Endothelial cell of umbilical vein (primary cell): ENCODE measurements around the gene NUDT8. TPM values are rescaled to one million over a fixed set of nuclear protein-coding genes. Genes with fewer than 3 reads are reported as not detected.

Experiments
- BruUV-seq: library from RNA; stranded (reverse); fragments of 400-500 nt; replicated peaks from 2 replicates; lab custom pipeline; 2021; lab: Mats Ljungman, UMichigan
- CTCF ChIA-PET: fragments of 300-600, 350-600 bp; sonication (Branson Sonifier 250); formaldehyde crosslinking; loops from one replicate; lab custom pipeline; 2021; ENCODE audit warnings: antibody characterized with exemption, inconsistent platforms; lab: Charles Lee
- POLR2A ChIA-PET: fragments of 300-600, 350-600 bp; sonication (Branson Sonifier 250); formaldehyde crosslinking; loops from one replicate; lab custom pipeline; 2021; ENCODE audit warnings: antibody characterized with exemption, inconsistent platforms; lab: Charles Lee
- DNase-seq: peaks from one replicate; pipeline ENCODE4 v3.0.0-alpha.2; 2011; ENCODE audit warnings: low read depth, low spot score
- FAIRE-seq: peaks from 2 replicates; lab custom pipeline; 2011; peaks lifted over from hg19 to GRCh38; lab: Jason Lieb, UNC
- H2AFZ ChIP-seq: 2 replicates; pipeline ENCODE4 v1.6.0; 2012; ENCODE audit warnings: low read depth, low read length, control low read depth, inconsistent platforms
- H3K27ac ChIP-seq: 2 replicates; pipeline ENCODE4 v1.5.1; 2011; ENCODE audit warnings: low read depth, mild to moderate bottlenecking, control low read depth, low read length, moderate library complexity; ENCODE audit not compliant: insufficient read depth
- H3K27me3 ChIP-seq, 2 experiments: 2 replicates each; pipeline versions ENCODE4 v1.6.0 to v1.6.1; 2011; ENCODE audit warnings: low read length in 2 of 2, mixed read lengths in 1 of 2; ENCODE audit not compliant: control insufficient read depth in 2 of 2, insufficient read depth in 2 of 2
- H3K36me3 ChIP-seq, 2 experiments: 2 replicates in 1 of 2; 3 replicates in 1 of 2; pipeline ENCODE4 v1.5.1; 2011; ENCODE audit warnings: low read length in 2 of 2, mild to moderate bottlenecking in 1 of 2, moderate library complexity in 1 of 2; ENCODE audit not compliant: control insufficient read depth in 2 of 2, insufficient read depth in 2 of 2; ENCODE audit errors: extremely low read depth in 1 of 2
- H3K4me1 ChIP-seq: 3 replicates; pipeline ENCODE4 v1.5.1; 2011; ENCODE audit warnings: mild to moderate bottlenecking, low read length; ENCODE audit not compliant: control insufficient read depth, insufficient read depth; ENCODE audit errors: extremely low read depth
- H3K4me2 ChIP-seq: 2 replicates; pipeline ENCODE4 v1.6.1; 2011; ENCODE audit warnings: low read length, control low read depth, mixed read lengths; ENCODE audit not compliant: insufficient read depth
- H3K4me3 ChIP-seq, 3 experiments: fragments of 200-600 bp in 1 of 3; sonication (generic), shearing (Covaris generic) in 1 of 3; replicated peaks in 1 of 3; 2 replicates each; pipeline ENCODE4 v1.5.1; 2011 to 2016; ENCODE audit warnings: control low read depth in 3 of 3, low read length in 3 of 3, mild to moderate bottlenecking in 2 of 3, inconsistent platforms in 1 of 3, low read depth in 1 of 3, moderate library complexity in 1 of 3; ENCODE audit not compliant: insufficient read depth in 1 of 3
- H3K79me2 ChIP-seq: 2 replicates; pipeline ENCODE4 v1.6.0; 2012; ENCODE audit warnings: low read length, inconsistent platforms; ENCODE audit not compliant: control insufficient read depth, insufficient read depth
- H3K9ac ChIP-seq: replicated peaks from 2 replicates; pipeline ENCODE3; 2011; ENCODE audit warnings: low read length, control low read depth; ENCODE audit not compliant: insufficient read depth; ENCODE audit errors: extremely low read depth
- H3K9me1 ChIP-seq: replicated peaks from 3 replicates; pipeline ENCODE4 v1.6.0; 2011; ENCODE audit warnings: mild to moderate bottlenecking, low read length; ENCODE audit not compliant: control insufficient read depth, insufficient read depth; ENCODE audit errors: extremely low read depth
- H3K9me3 ChIP-seq: replicated peaks from 2 replicates; pipeline ENCODE4 v1.5.1; 2012; ENCODE audit warnings: low read length, inconsistent platforms; ENCODE audit not compliant: control insufficient read depth, insufficient read depth
- H4K20me1 ChIP-seq: replicated peaks from 2 replicates; pipeline ENCODE3; 2011; ENCODE audit warnings: mild to moderate bottlenecking, low read length; ENCODE audit not compliant: control insufficient read depth, insufficient read depth; ENCODE audit errors: extremely low read depth
- EZH2 ChIP-seq: IDR thresholded peaks from 2 replicates; pipeline ENCODE4 v1.6.1; 2012; ENCODE audit warnings: borderline replicate concordance, low read depth, mild to moderate bottlenecking, moderate library complexity, low read length, inconsistent platforms; ENCODE audit not compliant: severe bottlenecking
- GATA2 ChIP-seq: IDR thresholded peaks from 2 replicates; pipeline ENCODE4 v1.7.0; 2011; ENCODE audit warnings: low read depth, mild to moderate bottlenecking, moderate library complexity, mixed read lengths, low read length; ENCODE audit not compliant: insufficient read length, insufficient read depth
- JUN ChIP-seq: IDR thresholded peaks from 2 replicates; pipeline ENCODE4 v1.6.1; 2011; ENCODE audit warnings: borderline replicate concordance, low read depth; ENCODE audit not compliant: insufficient read length, insufficient read depth
- MYC ChIP-seq: IDR thresholded peaks from one replicate; pipeline ENCODE4 v1.6.1; 2011; ENCODE audit warnings: mild to moderate bottlenecking, low read depth, low read length
- dilution Hi-C: fragments of 300-500 bp; cut with MboI; formaldehyde crosslinking; loops from one replicate; pipeline ENCODE4 v1.15.0; 2019; ENCODE audit warnings: low sequenced_read_pairs; ENCODE audit not compliant: extremely low pct_ligation_motif_present
- intact Hi-C: fragments of 100-400 bp; cut with micrococcal nuclease; formaldehyde crosslinking; loops from one replicate; pipeline ENCODE4 v1.10.0; 2022
- polyA plus RNA-seq, 4 experiments: library from polyadenylated mRNA; depleted of rRNA in 3 of 4; stranded (reverse) in 3 of 4; unstranded in 1 of 4; fragments of >200 nt; gene quantifications; 2 replicates each; pipeline versions ENCODE4 v1.2.1 to v1.2.3, GENCODE V29; 2011 to 2012; ENCODE audit warnings: missing spikeins in 1 of 4
- total RNA-seq: library from RNA; stranded (reverse); gene quantifications from 2 replicates; pipeline ENCODE4 v1.2.3, GENCODE V29; 2021
- TF ChIP-seq, protein P1 (sequence below): IDR thresholded peaks from 2 replicates; pipeline ENCODE4 v1.6.1; 2011; ENCODE audit not compliant: insufficient read depth, insufficient read length
- TF ChIP-seq, protein P2 (sequence below), 2 donors: IDR thresholded peaks; 1 replicate in 1 of 2; 2 replicates in 1 of 2; pipeline ENCODE4 v1.5.1; 2011; ENCODE audit warnings: low read length in 2 of 2, mild to moderate bottlenecking in 2 of 2, moderate library complexity in 2 of 2, control low read depth in 1 of 2, inconsistent platforms in 1 of 2, low read depth in 1 of 2; ENCODE audit not compliant: insufficient read depth in 1 of 2; ENCODE audit errors: extremely low read depth in 1 of 2

NUDT8 gene
- total and polyA plus RNA-seq, 2 donors (not counting 3 experiments of a cell fraction or from before 2014, with no cell fraction given): 14.1 to 20.4 TPM

- intact Hi-C loops (loop anchor here (2.0 kb wide), 1 partner anchor 35 kb away; no protein-coding TSS in a partner anchor), dilution Hi-C loops (no loop called here)
- peaks cover 3 to 22% of the 10 kb centered on the region in 2 experiments for H3K36me3 ChIP-seq
- peak overlapping the region; percentile 50 for H2AFZ ChIP-seq
- FAIRE-seq (no peak), DNase-seq (no peak)
- H4K20me1 ChIP-seq: no peaks in the 10 kb centered on the region
- peak overlapping the region; percentile 25 for H3K27ac ChIP-seq
- no peaks in the 10 kb centered on the region for H3K27me3 ChIP-seq
- H3K4me1 ChIP-seq: peaks cover 6% of the 10 kb centered on the region
- peaks cover 11% of the 10 kb centered on the region for H3K79me2 ChIP-seq
- TF ChIP-seq JUN (no peak), EZH2 (no peak), GATA2 (no peak), MYC (no peak)
- TF ChIP-seq, protein P1, sequence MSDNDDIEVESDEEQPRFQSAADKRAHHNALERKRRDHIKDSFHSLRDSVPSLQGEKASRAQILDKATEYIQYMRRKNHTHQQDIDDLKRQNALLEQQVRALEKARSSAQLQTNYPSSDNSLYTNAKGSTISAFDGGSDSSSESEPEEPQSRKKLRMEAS: no peak
- TF ChIP-seq, protein P2, sequence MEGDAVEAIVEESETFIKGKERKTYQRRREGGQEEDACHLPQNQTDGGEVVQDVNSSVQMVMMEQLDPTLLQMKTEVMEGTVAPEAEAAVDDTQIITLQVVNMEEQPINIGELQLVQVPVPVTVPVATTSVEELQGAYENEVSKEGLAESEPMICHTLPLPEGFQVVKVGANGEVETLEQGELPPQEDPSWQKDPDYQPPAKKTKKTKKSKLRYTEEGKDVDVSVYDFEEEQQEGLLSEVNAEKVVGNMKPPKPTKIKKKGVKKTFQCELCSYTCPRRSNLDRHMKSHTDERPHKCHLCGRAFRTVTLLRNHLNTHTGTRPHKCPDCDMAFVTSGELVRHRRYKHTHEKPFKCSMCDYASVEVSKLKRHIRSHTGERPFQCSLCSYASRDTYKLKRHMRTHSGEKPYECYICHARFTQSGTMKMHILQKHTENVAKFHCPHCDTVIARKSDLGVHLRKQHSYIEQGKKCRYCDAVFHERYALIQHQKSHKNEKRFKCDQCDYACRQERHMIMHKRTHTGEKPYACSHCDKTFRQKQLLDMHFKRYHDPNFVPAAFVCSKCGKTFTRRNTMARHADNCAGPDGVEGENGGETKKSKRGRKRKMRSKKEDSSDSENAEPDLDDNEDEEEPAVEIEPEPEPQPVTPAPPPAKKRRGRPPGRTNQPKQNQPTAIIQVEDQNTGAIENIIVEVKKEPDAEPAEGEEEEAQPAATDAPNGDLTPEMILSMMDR (IDR thresholded peaks at IDR 0.05; ENCODE audit: extremely low read depth in 1 of 2, insufficient read depth in 1 of 2, low read depth in 1 of 2, low read length in 2 of 2): no peak
- BruUV-seq: no TSS peak
- H3K9me3 ChIP-seq: no peaks in the 10 kb centered on the region
- POLR2A ChIA-PET: no interaction called here
- H3K9ac ChIP-seq: peak overlapping the region; percentile 79
- CTCF ChIA-PET: interaction anchor here (0.9 kb wide), 1 partner anchor 35 kb away, joined by 4 read pairs; no protein-coding TSS in a partner anchor
- H3K4me3 ChIP-seq: peak overlapping the region; percentile 32 to 92 (median 61)
- peak overlapping the region; percentile 59 for H3K4me2 ChIP-seq
- no peaks in the 10 kb centered on the region for H3K9me1 ChIP-seq
Measured at GRCh38 chr11:67607507-67607906, 22.2 kb downstream of the NUDT8 start.
